HTR-8/SVneo (cell line): ENCODE measurements around the gene SORD.
"Not testable (repeated sequence)": the region's sequence is repeated elsewhere in the genome, so short reads cannot be mapped to it uniquely, and the experiment has no call there.

Source experiments
- DNase-seq: peaks from one replicate; pipeline ENCODE4 v3.0.0; 2011; ENCODE audit warnings: low spot score, mixed read lengths; ENCODE audit not compliant: insufficient read length
- FAIRE-seq: peaks from 2 replicates; lab custom pipeline; 2011; peaks lifted over from hg19 to GRCh38; lab: Jason Lieb, UNC

The SORD gene

GRCh38 chr15:45023659-45024225 is 747 bp downstream of the SORD start:
- FAIRE-seq (no peak), DNase-seq (peak; percentile 10)

GRCh38 chr15:45024649-45025048 is 1.7 kb downstream of the SORD start:
- not testable (repeated sequence) for DNase-seq, FAIRE-seq

DNA sequence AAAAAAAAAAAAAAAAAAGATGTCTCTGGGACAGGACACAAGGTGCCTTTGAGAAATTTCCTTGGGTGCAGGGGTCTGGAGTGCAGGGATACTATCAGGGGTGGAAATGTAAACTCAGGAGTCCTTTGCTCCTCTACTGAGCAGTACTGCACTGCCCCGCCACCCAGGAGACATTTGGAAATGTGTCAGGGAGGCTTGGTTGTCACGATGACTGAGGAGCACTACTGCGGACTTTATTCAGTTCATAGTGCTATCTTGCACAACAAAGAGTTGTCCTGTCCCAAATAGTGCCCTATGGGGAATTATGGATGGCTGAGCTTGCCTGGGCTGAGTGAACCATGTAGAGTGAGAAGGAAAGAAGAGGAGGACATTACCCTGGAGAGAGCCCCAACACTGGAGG is 2.6 kb downstream of the SORD start:
- not testable (repeated sequence) for FAIRE-seq, DNase-seq

GRCh38 chr15:45026651-45027190 is 3.7 kb downstream of the SORD start:
- FAIRE-seq (no peak), DNase-seq (no peak)

DNA sequence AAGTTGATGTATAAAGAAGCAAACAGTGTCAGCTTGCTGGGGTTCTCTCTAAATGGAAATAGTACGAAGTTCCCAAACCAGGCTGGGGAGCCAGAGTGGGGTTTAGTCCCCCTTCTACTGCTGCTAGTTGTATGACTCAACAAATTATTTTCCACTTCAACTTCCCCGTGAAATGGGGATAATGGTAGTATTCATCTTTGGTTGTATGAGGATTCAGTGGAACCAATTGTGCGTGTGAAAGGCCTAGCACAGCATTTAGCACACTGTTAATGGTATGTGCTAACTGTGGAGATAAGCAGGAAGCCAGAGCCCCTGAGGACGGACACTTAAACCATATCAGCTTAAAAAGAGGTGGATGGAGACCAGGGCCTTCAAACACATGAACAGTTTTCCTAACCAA is 4.2 kb downstream of the SORD start:
- FAIRE-seq = no peak

DNA sequence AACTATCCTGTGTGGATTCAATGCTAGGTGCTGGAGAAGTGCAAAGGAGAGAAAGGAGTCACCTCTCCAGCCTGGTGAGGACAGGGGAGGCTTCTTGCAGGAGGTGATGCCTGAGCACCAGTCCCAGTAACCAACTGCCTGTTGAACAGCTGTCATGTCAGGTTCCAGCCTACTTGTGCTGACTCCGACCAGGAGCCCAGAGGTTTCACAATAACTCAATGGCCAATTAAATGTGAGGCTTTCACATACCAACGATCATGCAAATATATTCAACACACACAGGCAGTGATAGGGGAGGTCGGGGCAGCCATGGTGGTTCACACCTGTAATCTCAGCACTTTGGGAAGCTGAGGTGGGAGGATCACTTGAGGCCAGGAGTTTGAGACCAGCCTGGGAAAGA is 7.7 kb downstream of the SORD start:
- DNase-seq (no peak), FAIRE-seq (no peak)

More for the DNA sequence above, 4.2 kb downstream of the SORD start:
- no peak for DNase-seq

GRCh38 chr15:45031522-45032028 is 8.6 kb downstream of the SORD start:
- not testable (repeated sequence) for DNase-seq, FAIRE-seq

GRCh38 chr15:45032501-45032900 is 9.5 kb downstream of the SORD start:
- FAIRE-seq, DNase-seq: not testable (repeated sequence)

DNA sequence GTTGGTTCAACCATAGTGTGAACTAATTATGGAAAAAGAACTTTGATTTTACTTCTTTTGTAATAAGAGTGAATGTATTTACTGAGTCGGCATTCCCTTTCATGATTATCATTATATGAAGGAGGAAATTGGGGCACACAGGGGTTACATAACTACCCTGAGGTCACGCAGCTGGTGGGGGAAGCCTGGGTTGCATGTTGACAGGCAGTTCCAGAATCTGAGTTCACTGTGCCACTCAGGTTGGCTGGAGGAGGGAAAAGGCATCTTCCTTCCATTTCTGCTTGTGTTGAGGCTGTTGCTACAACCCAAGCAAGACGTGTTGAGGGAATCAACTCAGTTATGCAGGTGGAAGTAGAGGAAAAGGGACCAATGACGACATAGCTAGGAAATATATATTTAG is 11.1 kb downstream of the SORD start:
- not testable (repeated sequence) for FAIRE-seq, DNase-seq

- not testable (repeated sequence) for FAIRE-seq, DNase-seq
Observed at GRCh38 chr15:45034600-45035375, 11.8 kb downstream of the SORD start.

GRCh38 chr15:45036812-45037781 is 14.1 kb downstream of the SORD start:
- not testable (repeated sequence) for FAIRE-seq
- DNase-seq = peak; percentile 35

DNA sequence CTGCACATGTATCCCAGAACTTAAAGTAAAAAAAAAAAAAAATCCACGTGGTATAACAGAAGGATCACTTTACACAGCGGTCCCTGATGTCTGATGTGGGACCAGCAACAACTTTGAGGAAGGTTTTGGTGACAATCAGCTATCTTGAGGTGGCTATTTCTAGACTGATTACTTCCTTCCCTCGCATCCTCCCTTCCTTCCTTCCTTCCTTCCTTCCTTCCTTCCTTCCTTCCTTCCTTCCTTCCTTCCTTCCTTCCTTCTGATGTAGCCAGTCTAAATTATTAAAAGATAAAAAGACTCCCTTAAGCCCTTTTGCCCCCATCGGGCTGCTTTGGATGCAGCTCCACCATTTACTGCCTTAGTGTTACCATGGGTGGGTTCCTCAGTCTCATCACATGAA is 14.9 kb downstream of the SORD start:
- no peak for FAIRE-seq
- DNase-seq = no peak

- not testable (repeated sequence) for FAIRE-seq, DNase-seq
Observed at GRCh38 chr15:45040396-45040795, 17.4 kb downstream of the SORD start.

DNA sequence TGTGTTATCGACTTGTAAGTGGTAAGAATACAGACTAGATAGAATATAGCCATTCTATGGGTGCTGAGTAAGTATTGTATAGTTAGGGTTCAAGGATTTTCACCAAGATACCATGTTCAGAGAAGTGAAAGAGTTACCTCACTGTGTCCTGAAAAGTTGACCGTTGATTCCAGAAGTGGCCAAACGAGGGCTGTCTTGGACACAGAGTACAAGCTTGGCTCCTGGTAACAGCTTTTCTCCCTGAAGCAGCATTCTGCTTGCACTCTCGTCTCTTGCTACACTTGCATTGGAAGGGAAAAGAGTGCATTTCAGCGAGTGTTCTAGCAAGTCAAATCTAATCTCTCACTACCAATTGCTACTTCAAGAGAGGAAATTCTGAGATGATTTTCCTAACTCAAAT is 18.5 kb downstream of the SORD start:
- DNase-seq, FAIRE-seq: not testable (repeated sequence)

- DNase-seq, FAIRE-seq: not testable (repeated sequence)
Observed at GRCh38 chr15:45042859-45043258, 19.9 kb downstream of the SORD start.

- not testable (repeated sequence) for DNase-seq, FAIRE-seq
Observed at GRCh38 chr15:45044270-45044669, 21.3 kb downstream of the SORD start.

- not testable (repeated sequence) for FAIRE-seq, DNase-seq
Observed at GRCh38 chr15:45048449-45048793, 25.4 kb downstream of the SORD start.

DNA sequence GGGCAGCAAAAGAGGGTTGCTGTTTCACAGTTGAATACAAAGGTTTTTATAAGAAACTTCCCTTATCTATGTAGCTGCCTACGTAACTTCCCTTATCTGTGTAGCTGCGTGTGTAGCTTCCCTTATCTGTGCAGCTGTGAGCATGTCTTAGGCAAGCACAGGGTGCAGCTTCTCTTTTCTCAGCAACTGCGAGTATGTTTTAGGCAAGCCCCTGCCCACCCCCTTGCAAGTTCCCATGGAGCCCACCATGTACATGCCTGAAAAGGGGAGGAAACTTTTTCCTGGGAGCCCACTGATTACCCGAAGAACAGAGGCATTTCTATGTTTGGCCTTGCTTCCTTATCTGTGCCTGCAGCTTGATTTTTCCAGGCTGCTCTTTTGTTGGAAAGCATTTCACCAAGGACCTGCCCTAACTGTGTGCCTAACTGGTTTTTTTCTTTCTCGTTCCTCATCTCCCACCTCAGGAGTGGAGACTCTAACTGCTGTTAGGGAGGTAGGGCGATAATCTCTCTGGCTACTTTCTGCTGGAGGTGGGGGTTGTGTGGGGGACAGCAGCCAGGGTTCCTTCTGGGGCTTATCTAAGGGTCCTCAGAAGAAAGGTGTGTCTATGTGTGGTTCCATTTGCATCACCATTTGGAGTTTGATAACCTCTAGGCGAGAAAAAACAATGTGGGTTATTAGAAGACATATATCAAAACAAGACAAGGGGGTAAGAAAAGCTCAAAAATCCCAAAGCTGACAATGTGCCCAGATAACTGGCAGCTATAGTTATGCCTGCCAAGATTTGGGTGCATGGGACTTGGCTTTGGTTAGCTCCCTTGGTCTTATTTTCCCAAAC is 26.0 kb downstream of the SORD start:
- DNase-seq (no peak), FAIRE-seq (no peak)

GRCh38 chr15:45050587-45050986 is 27.6 kb downstream of the SORD start:
- DNase-seq (no peak), FAIRE-seq (no peak)
